Gastrocnemius medialis (tissue), 4 donors: ENCODE data around the gene KHK. TPM values are rescaled to one million over a fixed set of nuclear protein-coding genes. Genes with fewer than 3 reads are reported as not detected.

Experiments used
- ATAC-seq, 2 donors: fragments of 150-250 bp; one replicate each; pipeline ENCODE4 v1.9.1; 2016
- DNase-seq, 2 donors: peaks; one replicate each; pipeline ENCODE4 v3.0.0-alpha.2; 2019
- H3K27ac ChIP-seq, 4 donors: fragments of 200-600 bp; sonication (generic); 1 replicate in 1 of 4; 2 replicates in 3 of 4; pipeline ENCODE4 v1.5.1; 2016 to 2018; ENCODE audit warnings: mild to moderate bottlenecking in 2 of 4, moderate library complexity in 1 of 4
- H3K27me3 ChIP-seq, 3 donors: fragments of 200-600 bp; sonication (generic) in 2 of 3; 1 replicate in 1 of 3; 2 replicates in 2 of 3; pipeline versions ENCODE4 v1.5.1 to v1.6.0; 2016 to 2019; ENCODE audit warnings: mild to moderate bottlenecking in 1 of 3, moderate library complexity in 1 of 3
- H3K36me3 ChIP-seq, 2 donors: fragments of 200-600 bp; sonication (generic) in 1 of 2; one replicate each; pipeline ENCODE4 v1.5.1; 2017 to 2018
- H3K4me1 ChIP-seq, 2 donors: fragments of 200-600 bp; sonication (generic) in 1 of 2; one replicate each; pipeline ENCODE4 v1.5.1; 2016 to 2017; ENCODE audit warnings: mild to moderate bottlenecking in 2 of 2
- H3K4me3 ChIP-seq, 4 donors: fragments of 200-600 bp; sonication (generic) in 3 of 4; 1 replicate in 1 of 4; 2 replicates in 3 of 4; pipeline ENCODE4 v1.5.1; 2016 to 2019; ENCODE audit warnings: mild to moderate bottlenecking in 2 of 4
- H3K9me3 ChIP-seq, 3 donors: fragments of 200-600 bp; sonication (generic) in 2 of 3; 1 replicate in 1 of 3; 2 replicates in 2 of 3; pipeline ENCODE4 v1.5.1; 2016 to 2019
- POLR2A ChIP-seq, 2 donors: fragments of 450-650 bp; IDR thresholded peaks; one replicate each; pipeline ENCODE4 v1.6.1; 2017; ENCODE audit warnings: antibody characterized with exemption in 2 of 2, mild to moderate bottlenecking in 2 of 2, moderate library complexity in 2 of 2
- in situ Hi-C, 4 donors: fragments of 200-750 bp; cut with MboI; loops; one replicate each; pipeline versions ENCODE4 v1.15.0 to v1.8.0; 2017; ENCODE audit warnings: low sequenced_read_pairs in 4 of 4
- intact Hi-C: fragments of 100-400 bp; cut with DNase I; formaldehyde crosslinking; loops from one replicate; pipeline ENCODE4 v1.15.1; 2023; ENCODE audit warnings: low total_unique reads
- total RNA-seq, 4 donors: library from RNA; depleted of rRNA; stranded (reverse); fragments of >200 nt; gene quantifications; one replicate each; pipeline versions ENCODE4 v1.1.0 to v1.2.3, GENCODE V29; 2016
- TF ChIP-seq, protein P1 (sequence below), 5 experiments: fragments of 450-650 bp in 3 of 5; fragments of 200-600 bp in 2 of 5; sonication (generic) in 2 of 5; IDR thresholded peaks in 4 of 5; conservative IDR thresholded peaks in 1 of 5; 1 replicate in 4 of 5; 2 replicates in 1 of 5; pipeline ENCODE4 v1.5.1; 2016 to 2019; ENCODE audit warnings: antibody characterized with exemption in 5 of 5, mild to moderate bottlenecking in 3 of 5, moderate library complexity in 3 of 5

The KHK gene
- total RNA-seq, 4 donors from 2014 or later = 0.91 to 5.4 (median 1.3) TPM; not detected in 1

DNA sequence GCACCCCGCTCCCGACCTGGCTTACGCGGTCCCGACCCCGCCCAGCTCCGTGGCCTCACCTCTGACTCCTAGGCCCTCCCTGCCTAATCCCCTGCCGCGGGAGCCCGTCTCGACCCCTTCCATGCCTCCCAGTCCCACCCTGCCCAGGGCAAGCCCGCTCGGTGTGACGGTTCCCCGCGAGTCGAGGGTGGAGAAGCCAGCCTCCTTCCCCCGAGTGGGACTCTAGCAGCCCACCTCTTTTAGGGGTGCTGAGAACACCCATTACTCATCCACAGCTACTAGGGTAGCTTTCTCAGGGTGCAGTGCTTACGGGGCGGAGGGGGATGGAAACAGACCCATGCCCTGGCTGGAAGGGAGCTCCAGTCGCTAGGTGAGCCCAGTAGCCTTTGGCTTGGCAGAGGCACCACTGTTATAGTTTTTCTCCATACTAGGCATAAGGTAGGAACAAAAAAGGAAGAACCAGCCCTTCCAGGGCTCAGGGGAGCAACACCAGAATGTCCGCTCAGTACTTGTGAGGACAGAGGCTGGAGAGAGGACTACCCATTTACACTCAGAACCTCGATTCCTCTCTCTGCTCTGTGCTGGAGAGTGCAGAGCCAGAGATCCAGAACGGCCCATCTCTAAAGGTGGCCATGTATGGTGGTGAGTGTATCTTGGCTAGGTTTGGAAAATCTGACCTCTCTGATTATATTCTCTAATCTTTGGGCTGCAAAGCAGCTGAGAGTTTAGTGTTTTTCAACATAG lies 34.5 kb upstream of the KHK start:
- Histone ChIP-seq H3K9me3 (no peaks in the 10 kb centered on the region), H3K4me1 (peaks cover 11 to 13% of the 10 kb centered on the region in 2 donors), H3K27me3 (no peaks in the 10 kb centered on the region), H3K36me3 (peaks cover 0 to 33% of the 10 kb centered on the region in 2 donors), H3K4me3 (peak overlapping the region; percentile 78 to 92 (median 84)), H3K27ac (peak overlapping the region; percentile 93 to 96 (median 93))
- ATAC-seq (no peak), DNase-seq (peak in 1 of 2 donors; percentile 35)
- intact Hi-C loops (loop anchor here (2.0 kb wide), 1 partner anchor 19 kb away; the partner anchor contains the start of gene OST4), in situ Hi-C loops (no loop called here)
- TF ChIP-seq, protein P1, sequence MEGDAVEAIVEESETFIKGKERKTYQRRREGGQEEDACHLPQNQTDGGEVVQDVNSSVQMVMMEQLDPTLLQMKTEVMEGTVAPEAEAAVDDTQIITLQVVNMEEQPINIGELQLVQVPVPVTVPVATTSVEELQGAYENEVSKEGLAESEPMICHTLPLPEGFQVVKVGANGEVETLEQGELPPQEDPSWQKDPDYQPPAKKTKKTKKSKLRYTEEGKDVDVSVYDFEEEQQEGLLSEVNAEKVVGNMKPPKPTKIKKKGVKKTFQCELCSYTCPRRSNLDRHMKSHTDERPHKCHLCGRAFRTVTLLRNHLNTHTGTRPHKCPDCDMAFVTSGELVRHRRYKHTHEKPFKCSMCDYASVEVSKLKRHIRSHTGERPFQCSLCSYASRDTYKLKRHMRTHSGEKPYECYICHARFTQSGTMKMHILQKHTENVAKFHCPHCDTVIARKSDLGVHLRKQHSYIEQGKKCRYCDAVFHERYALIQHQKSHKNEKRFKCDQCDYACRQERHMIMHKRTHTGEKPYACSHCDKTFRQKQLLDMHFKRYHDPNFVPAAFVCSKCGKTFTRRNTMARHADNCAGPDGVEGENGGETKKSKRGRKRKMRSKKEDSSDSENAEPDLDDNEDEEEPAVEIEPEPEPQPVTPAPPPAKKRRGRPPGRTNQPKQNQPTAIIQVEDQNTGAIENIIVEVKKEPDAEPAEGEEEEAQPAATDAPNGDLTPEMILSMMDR (IDR thresholded peaks at IDR 0.05 in 4 of 5, conservative IDR thresholded peaks at IDR 0.05 in 1 of 5) = no peak
- no peak for TF ChIP-seq POLR2A (IDR thresholded peaks at IDR 0.05)

- Histone ChIP-seq H3K27ac (no peak overlapping the region), H3K9me3 (no peaks in the 10 kb centered on the region), H3K4me3 (no peak overlapping the region), H3K27me3 (no peaks in the 10 kb centered on the region), H3K36me3 (peaks cover 0 to 38% of the 10 kb centered on the region in 2 donors), H3K4me1 (peaks cover 11 to 13% of the 10 kb centered on the region in 2 donors)
- DNase-seq (no peak), ATAC-seq (no peak)
- TF ChIP-seq, protein P1 (IDR thresholded peaks at IDR 0.05 in 4 of 5, conservative IDR thresholded peaks at IDR 0.05 in 1 of 5) = no peak
- no peak for TF ChIP-seq POLR2A (IDR thresholded peaks at IDR 0.05)
- in situ Hi-C loops = no loop called here
- intact Hi-C loops = loop anchor here (2.0 kb wide), 1 partner anchor 17 kb away; the partner anchor contains the start of gene OST4
These were observed 33.3 kb upstream of the KHK start for GRCh38 chr2:27053321-27053720.

- Histone ChIP-seq H3K27ac (no peak overlapping the region), H3K4me1 (peaks cover 11 to 13% of the 10 kb centered on the region in 2 donors), H3K36me3 (peaks cover 0 to 41% of the 10 kb centered on the region in 2 donors), H3K4me3 (no peak overlapping the region), H3K9me3 (no peaks in the 10 kb centered on the region), H3K27me3 (no peaks in the 10 kb centered on the region)
- DNase-seq (no peak), ATAC-seq (no peak)
- no peak for TF ChIP-seq POLR2A (IDR thresholded peaks at IDR 0.05)
- TF ChIP-seq, protein P1 (IDR thresholded peaks at IDR 0.05 in 4 of 5, conservative IDR thresholded peaks at IDR 0.05 in 1 of 5) = no peak
- intact Hi-C loops = loop anchor here (2.0 kb wide), 1 partner anchor 17 kb away; the partner anchor contains the start of gene OST4
- in situ Hi-C loops = no loop called here
These were observed 32.8 kb upstream of the KHK start for GRCh38 chr2:27053776-27054175.

GRCh38 chr2:27054721-27055120 lies 31.9 kb upstream of the KHK start:
- DNase-seq = no peak
- no peaks in the 10 kb centered on the region for H3K27me3 ChIP-seq
- H3K9me3 ChIP-seq = no peaks in the 10 kb centered on the region
- no peak for TF ChIP-seq POLR2A (IDR thresholded peaks at IDR 0.05)
- TF ChIP-seq, protein P1 (IDR thresholded peaks at IDR 0.05 in 4 of 5, conservative IDR thresholded peaks at IDR 0.05 in 1 of 5) = no peak
- in situ Hi-C loops = no loop called here
- intact Hi-C loops = no loop called here
- H3K36me3 ChIP-seq = peaks cover 0 to 44% of the 10 kb centered on the region in 2 donors
- no peak overlapping the region for H3K4me3 ChIP-seq
- peaks cover 5 to 9% of the 10 kb centered on the region in 2 donors for H3K4me1 ChIP-seq
- no peak for ATAC-seq
- no peak overlapping the region for H3K27ac ChIP-seq
